ENCODE measurements around the gene FOXF2.

- TF ChIP-seq, protein P1, sequence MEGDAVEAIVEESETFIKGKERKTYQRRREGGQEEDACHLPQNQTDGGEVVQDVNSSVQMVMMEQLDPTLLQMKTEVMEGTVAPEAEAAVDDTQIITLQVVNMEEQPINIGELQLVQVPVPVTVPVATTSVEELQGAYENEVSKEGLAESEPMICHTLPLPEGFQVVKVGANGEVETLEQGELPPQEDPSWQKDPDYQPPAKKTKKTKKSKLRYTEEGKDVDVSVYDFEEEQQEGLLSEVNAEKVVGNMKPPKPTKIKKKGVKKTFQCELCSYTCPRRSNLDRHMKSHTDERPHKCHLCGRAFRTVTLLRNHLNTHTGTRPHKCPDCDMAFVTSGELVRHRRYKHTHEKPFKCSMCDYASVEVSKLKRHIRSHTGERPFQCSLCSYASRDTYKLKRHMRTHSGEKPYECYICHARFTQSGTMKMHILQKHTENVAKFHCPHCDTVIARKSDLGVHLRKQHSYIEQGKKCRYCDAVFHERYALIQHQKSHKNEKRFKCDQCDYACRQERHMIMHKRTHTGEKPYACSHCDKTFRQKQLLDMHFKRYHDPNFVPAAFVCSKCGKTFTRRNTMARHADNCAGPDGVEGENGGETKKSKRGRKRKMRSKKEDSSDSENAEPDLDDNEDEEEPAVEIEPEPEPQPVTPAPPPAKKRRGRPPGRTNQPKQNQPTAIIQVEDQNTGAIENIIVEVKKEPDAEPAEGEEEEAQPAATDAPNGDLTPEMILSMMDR (IDR thresholded peaks at IDR 0.05): no peak
- peak; percentile 24 for TF ChIP-seq POLR2AphosphoS5 (IDR thresholded peaks at IDR 0.05)
These were observed 42.8 kb upstream of the FOXF2 start for GRCh38 chr6:1346558-1347091.
